ENCODE data around the gene SPRR1A.

- TF ChIP-seq EP300 (IDR thresholded peaks at IDR 0.05) (no peak), POLR2A (IDR thresholded peaks at IDR 0.05) (no peak)
Observed at GRCh38 chr1:152964536-152964935, 19.3 kb upstream of the SPRR1A start.

Measured in gastroesophageal sphincter (tissue), 2 donors.